Measurements from ENCODE around the gene ATXN7L3.
"Not testable (repeated sequence)": the region's sequence is repeated elsewhere in the genome, so short reads cannot be mapped to it uniquely, and the experiment has no call there.

ATXN7L3 gene

GRCh38 chr17:44171931-44172455 is 27.7 kb downstream of the ATXN7L3 start:
- DNase-seq, result no peak

GRCh38 chr17:44170499-44171201 is 29.0 kb downstream of the ATXN7L3 start, which contains the start of gene ASB16:
ASB16 (plus strand) TSS chr17:44170704; CDS start chr17:44170790, 86 bp downstream.
- DNase-seq, result peak; percentile 64

- DNase-seq, result no peak
These were observed 29.6 kb downstream of the ATXN7L3 start for GRCh38 chr17:44170135-44170498.

GRCh38 chr17:44167181-44167861 is 32.4 kb downstream of the ATXN7L3 start:
- no peak for DNase-seq

- DNase-seq, result no peak
These were observed 35.2 kb downstream of the ATXN7L3 start for GRCh38 chr17:44164476-44164875.

- DNase-seq, result no peak
These were observed 40.0 kb downstream of the ATXN7L3 start for GRCh38 chr17:44159519-44160210.

GRCh38 chr17:44155488-44155887 is 44.2 kb downstream of the ATXN7L3 start:
- DNase-seq, result no peak

GRCh38 chr17:44152875-44153274 is 46.8 kb downstream of the ATXN7L3 start:
- DNase-seq, result no peak

GRCh38 chr17:44149750-44150329 is 49.8 kb downstream of the ATXN7L3 start:
- no peak for DNase-seq

GRCh38 chr17:44149066-44149465 is 50.6 kb downstream of the ATXN7L3 start:
- DNase-seq, result not testable (repeated sequence)

GRCh38 chr17:44147812-44148211 is 51.9 kb downstream of the ATXN7L3 start:
- no peak for DNase-seq

- no peak for DNase-seq
These were observed 53.0 kb downstream of the ATXN7L3 start for GRCh38 chr17:44146375-44147346.

- no peak for DNase-seq
These were observed 54.5 kb downstream of the ATXN7L3 start for GRCh38 chr17:44144966-44145739.

GRCh38 chr17:44143921-44144320 is 55.8 kb downstream of the ATXN7L3 start:
- not testable (repeated sequence) for DNase-seq

Data from eye (tissue), 1 donor.